BJ (cell line): ENCODE measurements around the gene NBEAL2. TPM values are rescaled to one million over a fixed set of nuclear protein-coding genes. Genes with fewer than 3 reads are reported as not detected.

Source experiments
- CTCF ChIA-PET: fragments of 350-600 bp; formaldehyde crosslinking; extraction: SDS; loops from one replicate; lab custom pipeline; 2021; ENCODE audit warnings: antibody characterized with exemption, inconsistent platforms; lab: Yijun Ruan, JAX
- POLR2A ChIA-PET: fragments of 300-600 bp; sonication (Branson Sonifier 250); formaldehyde crosslinking; extraction: SDS; loops from one replicate; lab custom pipeline; 2021; ENCODE audit warnings: antibody characterized with exemption; lab: Charles Lee
- DNase-seq: peaks from one replicate; pipeline ENCODE4 v3.0.0-alpha.2; 2011; ENCODE audit warnings: low read depth
- H3K27me3 ChIP-seq: 2 replicates; pipeline ENCODE4 v1.6.0; 2011; ENCODE audit warnings: low read length; ENCODE audit not compliant: control insufficient read depth, insufficient read depth
- H3K36me3 ChIP-seq: 2 replicates; pipeline ENCODE4 v1.5.1; 2011; ENCODE audit warnings: low read length; ENCODE audit not compliant: control insufficient read depth, insufficient read depth
- H3K4me3 ChIP-seq: 2 replicates; pipeline ENCODE4 v1.5.1; 2011; ENCODE audit warnings: low read depth, mild to moderate bottlenecking, control low read depth, low read length
- polyA plus RNA-seq: library from polyadenylated mRNA; depleted of rRNA; stranded (reverse); fragments of >200 nt; gene quantifications from 2 replicates; pipeline ENCODE4 v1.2.3, GENCODE V29; 2011
- TF ChIP-seq, protein P1 (sequence below): IDR thresholded peaks from 2 replicates; pipeline ENCODE4 v1.5.1; 2011; ENCODE audit warnings: low read depth, mild to moderate bottlenecking, control low read depth, inconsistent platforms, low read length, moderate library complexity; ENCODE audit not compliant: insufficient read depth

Gene NBEAL2
- polyA plus RNA-seq, 1 experiment: 5.1 TPM

DNA sequence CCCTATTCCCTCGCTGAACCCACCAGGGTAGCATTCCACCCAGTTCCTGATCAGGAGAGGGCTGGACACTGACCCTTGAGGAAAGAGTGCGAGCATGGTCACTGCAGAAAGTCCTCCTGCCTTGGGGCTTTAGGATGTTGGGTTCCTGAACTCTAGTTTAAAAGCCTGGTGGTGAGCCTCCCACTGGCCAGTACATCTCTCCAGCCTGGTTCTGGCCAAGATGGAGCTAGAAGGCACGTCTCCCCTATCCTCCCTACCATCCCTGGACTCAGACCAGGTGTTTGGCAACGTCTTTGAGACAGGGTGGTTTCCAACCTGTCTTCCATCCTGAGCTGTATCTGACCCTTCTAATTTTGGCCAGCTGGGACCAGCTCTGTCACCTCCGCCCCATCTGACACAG lies 31.4 kb downstream of the NBEAL2 start:
- TF ChIP-seq, protein P1, sequence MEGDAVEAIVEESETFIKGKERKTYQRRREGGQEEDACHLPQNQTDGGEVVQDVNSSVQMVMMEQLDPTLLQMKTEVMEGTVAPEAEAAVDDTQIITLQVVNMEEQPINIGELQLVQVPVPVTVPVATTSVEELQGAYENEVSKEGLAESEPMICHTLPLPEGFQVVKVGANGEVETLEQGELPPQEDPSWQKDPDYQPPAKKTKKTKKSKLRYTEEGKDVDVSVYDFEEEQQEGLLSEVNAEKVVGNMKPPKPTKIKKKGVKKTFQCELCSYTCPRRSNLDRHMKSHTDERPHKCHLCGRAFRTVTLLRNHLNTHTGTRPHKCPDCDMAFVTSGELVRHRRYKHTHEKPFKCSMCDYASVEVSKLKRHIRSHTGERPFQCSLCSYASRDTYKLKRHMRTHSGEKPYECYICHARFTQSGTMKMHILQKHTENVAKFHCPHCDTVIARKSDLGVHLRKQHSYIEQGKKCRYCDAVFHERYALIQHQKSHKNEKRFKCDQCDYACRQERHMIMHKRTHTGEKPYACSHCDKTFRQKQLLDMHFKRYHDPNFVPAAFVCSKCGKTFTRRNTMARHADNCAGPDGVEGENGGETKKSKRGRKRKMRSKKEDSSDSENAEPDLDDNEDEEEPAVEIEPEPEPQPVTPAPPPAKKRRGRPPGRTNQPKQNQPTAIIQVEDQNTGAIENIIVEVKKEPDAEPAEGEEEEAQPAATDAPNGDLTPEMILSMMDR: no peak
- Histone ChIP-seq H3K27me3 (no peaks in the 10 kb centered on the region), H3K4me3 (no peak overlapping the region), H3K36me3 (peaks cover 7% of the 10 kb centered on the region; the same call in 1 of the 2 replicates)
- DNase-seq: no peak
- CTCF ChIA-PET: no interaction called here
- POLR2A ChIA-PET: interaction anchor here (0.6 kb wide), 1 partner anchor 177 kb away, joined by 3 read pairs; no protein-coding TSS in a partner anchor

DNA sequence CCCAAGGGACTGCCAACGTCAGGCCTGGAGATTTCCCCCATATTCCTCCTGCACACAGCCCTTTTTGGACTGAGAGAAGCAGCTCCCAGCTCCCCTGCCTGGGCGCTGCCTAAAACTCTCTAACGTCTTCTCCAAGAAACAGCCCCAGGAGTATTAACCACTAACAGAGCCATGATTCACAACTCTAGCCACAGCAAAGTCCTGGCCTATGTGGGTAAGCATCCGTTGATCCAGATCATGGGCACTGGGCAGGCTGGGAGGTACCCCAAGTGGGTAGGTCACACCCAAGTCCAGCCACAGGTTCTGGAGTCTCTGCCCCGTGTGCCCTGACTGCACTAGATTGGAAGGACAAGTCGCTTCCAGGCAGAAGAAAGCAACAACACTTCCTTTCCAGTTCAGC lies 31.9 kb downstream of the NBEAL2 start:
- Histone ChIP-seq H3K27me3 (no peaks in the 10 kb centered on the region), H3K4me3 (no peak overlapping the region), H3K36me3 (peaks cover 7% of the 10 kb centered on the region; the same call in 1 of the 2 replicates)
- TF ChIP-seq, protein P1: no peak
- CTCF ChIA-PET: no interaction called here
- POLR2A ChIA-PET: interaction anchor here (0.6 kb wide), 1 partner anchor 176 kb away, joined by 3 read pairs; no protein-coding TSS in a partner anchor
- DNase-seq: no peak

DNA sequence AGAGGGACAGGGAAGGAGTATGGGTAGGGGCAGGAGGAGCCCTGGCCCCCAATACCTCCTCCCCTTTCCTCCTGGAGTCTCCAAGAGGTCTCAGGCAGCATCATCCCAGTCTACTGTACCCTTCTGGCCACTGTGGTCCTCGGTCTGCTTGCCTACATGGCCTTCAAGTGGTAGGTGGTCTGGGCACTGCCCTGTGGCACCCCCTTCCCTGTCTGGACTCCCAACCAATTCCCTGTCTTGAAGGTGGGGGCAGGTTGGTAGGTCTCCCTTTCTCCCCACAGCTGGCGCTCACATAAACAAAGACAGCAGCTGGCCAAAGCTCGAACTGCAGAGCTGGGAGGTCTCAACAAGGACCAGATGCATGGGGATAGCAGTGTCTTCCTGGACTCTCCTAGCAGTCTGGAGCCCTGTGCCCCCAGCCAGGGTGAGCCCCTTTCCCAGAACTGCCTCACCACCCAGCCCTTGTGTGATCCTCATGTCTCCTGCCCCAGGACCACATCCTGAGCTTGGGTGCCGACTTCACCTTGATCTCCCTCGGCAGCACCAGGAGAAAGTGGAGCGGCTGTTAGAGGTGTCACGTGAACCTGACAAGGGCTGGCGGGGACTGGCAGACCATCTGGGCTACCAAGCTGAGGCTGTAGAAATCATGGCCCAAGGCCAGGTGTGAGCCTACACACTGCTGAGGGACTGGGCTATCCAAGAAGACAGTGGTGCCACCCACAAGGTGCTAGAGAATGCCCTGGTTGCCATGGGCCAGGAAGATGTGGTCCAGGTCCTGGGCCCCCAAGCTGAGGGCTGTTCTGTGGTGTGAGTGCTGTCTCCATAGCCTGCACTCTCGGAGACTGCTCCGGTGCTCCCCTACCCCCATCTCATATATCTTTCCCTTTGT lies 33.1 kb downstream of the NBEAL2 start:
- ChIA-PET POLR2A (no interaction called here), CTCF (interaction anchor here (1.0 kb wide), 1 partner anchor 228 kb away, joined by 3 read pairs; no protein-coding TSS in a partner anchor)
- Histone ChIP-seq H3K27me3 (no peaks in the 10 kb centered on the region), H3K36me3 (peaks cover 7% of the 10 kb centered on the region; the same call in 1 of the 2 replicates), H3K4me3 (no peak overlapping the region)
- TF ChIP-seq, protein P1: no peak
- DNase-seq: no peak

DNA sequence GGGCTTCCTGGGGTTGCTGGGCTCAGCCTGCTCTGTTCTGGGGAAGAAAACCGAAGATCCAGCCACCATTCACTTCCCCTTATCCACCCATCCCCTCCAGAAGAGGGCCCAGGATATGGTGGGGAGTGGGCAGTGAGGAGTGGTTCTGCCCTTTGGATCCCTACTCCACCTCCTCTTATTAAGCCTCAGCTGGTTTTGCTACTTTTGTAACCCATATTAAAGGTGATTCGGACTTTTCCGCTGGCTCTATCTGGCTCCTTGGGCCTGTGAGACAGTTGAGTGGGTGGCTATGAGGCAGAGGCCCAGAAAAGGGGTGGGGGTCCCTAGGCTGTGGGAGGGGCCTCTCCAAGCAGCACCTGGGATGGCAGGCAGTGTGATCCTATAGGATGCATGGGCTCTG lies 33.8 kb downstream of the NBEAL2 start:
- H3K36me3 ChIP-seq: peaks cover 7% of the 10 kb centered on the region; the same call in 1 of the 2 replicates
- H3K27me3 ChIP-seq: no peaks in the 10 kb centered on the region
- DNase-seq: no peak
- TF ChIP-seq, protein P1: no peak
- no peak overlapping the region for H3K4me3 ChIP-seq
- ChIA-PET CTCF (interaction anchor here (1.0 kb wide), 1 partner anchor 227 kb away, joined by 3 read pairs; no protein-coding TSS in a partner anchor), POLR2A (no interaction called here)

DNA sequence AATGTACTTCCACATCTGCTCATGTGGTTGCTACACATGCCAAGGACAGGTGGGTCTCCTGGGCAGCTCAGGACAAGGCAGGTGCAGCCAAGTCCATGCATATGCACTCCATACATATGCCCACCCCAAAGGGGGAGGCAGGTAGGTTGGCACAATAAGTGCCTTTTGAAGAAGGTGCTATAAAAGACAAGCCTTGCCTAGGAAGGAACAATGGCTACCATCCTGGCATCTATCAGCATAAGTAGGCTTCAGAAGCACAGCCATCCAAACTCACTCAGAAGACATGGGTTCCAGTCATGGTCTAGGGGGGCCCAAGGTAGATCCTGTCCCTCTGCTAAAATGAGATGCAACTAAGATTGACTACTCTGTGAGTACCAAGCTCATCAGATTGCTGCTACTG lies 34.6 kb downstream of the NBEAL2 start:
- no peaks in the 10 kb centered on the region for H3K27me3 ChIP-seq
- H3K4me3 ChIP-seq: no peak overlapping the region
- ChIA-PET CTCF (no interaction called here), POLR2A (no interaction called here)
- H3K36me3 ChIP-seq: peaks cover 7% of the 10 kb centered on the region; the same call in 1 of the 2 replicates
- TF ChIP-seq, protein P1: no peak
- DNase-seq: no peak
